Ishikawa (cell line): ENCODE results near the gene TMEM178B.

Experiments used
- CEBPB ChIP-seq: IDR thresholded peaks from 2 replicates; pipeline ENCODE4 v1.6.1; 2012
- FOXM1 ChIP-seq: IDR thresholded peaks from 2 replicates; pipeline ENCODE4 v1.6.1; 2012; ENCODE audit warnings: low read depth, borderline replicate concordance
- TAF1 ChIP-seq: IDR thresholded peaks from 2 replicates; pipeline ENCODE4 v1.6.1; 2012; ENCODE audit warnings: low read depth, mild to moderate bottlenecking
- TCF12 ChIP-seq: IDR thresholded peaks from 2 replicates; pipeline ENCODE4 v1.6.1; 2012; ENCODE audit warnings: low read depth

- TF ChIP-seq TAF1 = no peak
- no peak for TF ChIP-seq CEBPB
- no peak for TF ChIP-seq TCF12
- TF ChIP-seq FOXM1 = no peak
These were observed 91.7 kb downstream of the TMEM178B start for GRCh38 chr7:141165521-141165920.
